OCI-LY7 (cell line): Measurements from ENCODE around the gene KDELR1. TPM values are rescaled to one million over a fixed set of nuclear protein-coding genes. Genes with fewer than 3 reads are reported as not detected.

Source experiments
- Bru-seq: library from RNA; stranded (reverse); fragments of 400-500 nt; gene quantifications from one replicate; lab custom pipeline; 2021; lab: Mats Ljungman, UMichigan
- BruChase-seq, 2 experiments: library from RNA; stranded (reverse); fragments of 400-500 nt; gene quantifications; one replicate each; lab custom pipeline; 2021; lab: Mats Ljungman, UMichigan
- BruUV-seq: library from RNA; stranded (reverse); fragments of 400-500 nt; replicated peaks from 2 replicates; lab custom pipeline; 2021; lab: Mats Ljungman, UMichigan
- CTCF ChIA-PET: fragments of 300-600 bp; sonication (Branson Sonifier 250); formaldehyde crosslinking; loops from one replicate; lab custom pipeline; 2022; ENCODE audit warnings: antibody characterized with exemption; ENCODE audit not compliant: unreplicated experiment; lab: Charles Lee
- POLR2A ChIA-PET: fragments of 300-600 bp; sonication (Branson Sonifier 250); formaldehyde crosslinking; loops from one replicate; lab custom pipeline; 2022; ENCODE audit warnings: antibody characterized with exemption; lab: Charles Lee
- DNase-seq: peaks from one replicate; pipeline ENCODE4 v3.0.0-alpha.2; 2015; ENCODE audit warnings: low spot score
- H2AFZ ChIP-seq: fragments of 200-600 bp; sonication (generic), shearing (Covaris generic); 2 replicates; pipeline ENCODE4 v1.6.1; 2014; ENCODE audit warnings: mild to moderate bottlenecking, antibody characterized with exemption, low read length, moderate library complexity
- H3K27ac ChIP-seq: fragments of 200-600 bp; sonication (generic); 2 replicates; pipeline ENCODE4 v1.5.1; 2014; ENCODE audit warnings: mixed run types, low read depth, mild to moderate bottlenecking, moderate library complexity, low read length, inconsistent platforms; ENCODE audit not compliant: poor library complexity, severe bottlenecking
- H3K36me3 ChIP-seq: fragments of 200-600 bp; sonication (generic); 2 replicates; pipeline ENCODE4 v1.6.1; 2014; ENCODE audit warnings: mild to moderate bottlenecking, antibody characterized with exemption, low read length, moderate library complexity, mixed read lengths; ENCODE audit not compliant: insufficient read depth
- H3K4me1 ChIP-seq: fragments of 200-600 bp; sonication (generic); 2 replicates; pipeline ENCODE4 v1.5.1; 2014; ENCODE audit warnings: mild to moderate bottlenecking, low read length; ENCODE audit not compliant: insufficient read depth, poor library complexity, severe bottlenecking
- H3K4me2 ChIP-seq: fragments of 200-600 bp; sonication (generic); 2 replicates; pipeline ENCODE4 v1.6.1; 2014; ENCODE audit warnings: mild to moderate bottlenecking, low read length
- H3K4me3 ChIP-seq: fragments of 200-600 bp; sonication (generic); 2 replicates; pipeline ENCODE4 v1.5.1; 2014; ENCODE audit warnings: mild to moderate bottlenecking, low read depth, low read length; ENCODE audit not compliant: poor library complexity, severe bottlenecking
- H3K79me2 ChIP-seq: fragments of 200-600 bp; sonication (generic); 2 replicates; pipeline ENCODE4 v1.6.1; 2016; ENCODE audit warnings: low read depth, mild to moderate bottlenecking, low read length, moderate library complexity, mixed read lengths; ENCODE audit not compliant: insufficient read depth
- H3K9me2 ChIP-seq: fragments of 200-600 bp; sonication (generic); 2 replicates; pipeline ENCODE4 v1.6.1; 2016; ENCODE audit warnings: mild to moderate bottlenecking, low read length, mixed read lengths; ENCODE audit not compliant: insufficient read depth
- H3K9me3 ChIP-seq: fragments of 200-600 bp; sonication (generic); 2 replicates; pipeline ENCODE4 v1.6.1; 2014; ENCODE audit warnings: mild to moderate bottlenecking, mixed run types, low read length, mixed read lengths
- H4K20me1 ChIP-seq: fragments of 200-600 bp; sonication (generic); 2 replicates; pipeline ENCODE4 v1.6.1; 2014; ENCODE audit warnings: mild to moderate bottlenecking, antibody characterized with exemption, low read length, moderate library complexity, mixed read lengths; ENCODE audit not compliant: insufficient read depth
- EZH2phosphoT487 ChIP-seq: fragments of 200-600 bp; sonication (generic); IDR thresholded peaks from 2 replicates; pipeline ENCODE4 v1.6.1; 2018; ENCODE audit warnings: low read depth, borderline replicate concordance, mild to moderate bottlenecking, mixed run types, antibody characterized with exemption, low read length, moderate library complexity, mixed read lengths
- intact Hi-C: fragments of 100-400 bp; cut with micrococcal nuclease; formaldehyde crosslinking; loops from one replicate; pipeline ENCODE4 v1.10.0; 2022; ENCODE audit not compliant: unreplicated experiment
- long read RNA-seq: library from polyadenylated mRNA; stranded (forward); transcript quantifications from one replicate; pipeline ENCODE4 v2.0.0, GENCODE V29; 2022
- total RNA-seq, 2 experiments: library from RNA; depleted of rRNA in 1 of 2; stranded (reverse); fragments of >200 nt in 1 of 2; shearing (Covaris generic) in 1 of 2; gene quantifications; 2 replicates each; pipeline ENCODE4 v1.2.3, GENCODE V29; 2014 to 2022
- TF ChIP-seq, protein P1 (sequence below): fragments of 200-600 bp; sonication (generic); conservative IDR thresholded peaks from 2 replicates; pipeline ENCODE4 v1.5.1; 2014; ENCODE audit warnings: mild to moderate bottlenecking, antibody characterized with exemption, low read length, moderate library complexity, mixed read lengths

KDELR1 gene
- total RNA-seq (2014; rRNA removed; shearing (Covaris generic)) (26.2 and 38.8 TPM in 2 replicates), total RNA-seq (2022) (63.8 and 74.0 TPM in 2 replicates), Bru-seq, nascent RNA (percentile 62 among the genes with signal in this experiment), BruChase-seq, experiment 1, labeled RNA remaining after a 6-hour chase (percentile 88 among the genes with signal in this experiment), BruChase-seq, experiment 2, labeled RNA remaining after a 2-hour chase (percentile 82 among the genes with signal in this experiment)
- long read RNA-seq, transcript KDELR1-201 (5 exons, 1,557 nt) = major isoform, 21 of 32 reads
- long read RNA-seq, partial matches to known transcripts = 1 of 32 reads
- long read RNA-seq, other reads (novel, unspliced or antisense) = 7 of 32 reads

DNA sequence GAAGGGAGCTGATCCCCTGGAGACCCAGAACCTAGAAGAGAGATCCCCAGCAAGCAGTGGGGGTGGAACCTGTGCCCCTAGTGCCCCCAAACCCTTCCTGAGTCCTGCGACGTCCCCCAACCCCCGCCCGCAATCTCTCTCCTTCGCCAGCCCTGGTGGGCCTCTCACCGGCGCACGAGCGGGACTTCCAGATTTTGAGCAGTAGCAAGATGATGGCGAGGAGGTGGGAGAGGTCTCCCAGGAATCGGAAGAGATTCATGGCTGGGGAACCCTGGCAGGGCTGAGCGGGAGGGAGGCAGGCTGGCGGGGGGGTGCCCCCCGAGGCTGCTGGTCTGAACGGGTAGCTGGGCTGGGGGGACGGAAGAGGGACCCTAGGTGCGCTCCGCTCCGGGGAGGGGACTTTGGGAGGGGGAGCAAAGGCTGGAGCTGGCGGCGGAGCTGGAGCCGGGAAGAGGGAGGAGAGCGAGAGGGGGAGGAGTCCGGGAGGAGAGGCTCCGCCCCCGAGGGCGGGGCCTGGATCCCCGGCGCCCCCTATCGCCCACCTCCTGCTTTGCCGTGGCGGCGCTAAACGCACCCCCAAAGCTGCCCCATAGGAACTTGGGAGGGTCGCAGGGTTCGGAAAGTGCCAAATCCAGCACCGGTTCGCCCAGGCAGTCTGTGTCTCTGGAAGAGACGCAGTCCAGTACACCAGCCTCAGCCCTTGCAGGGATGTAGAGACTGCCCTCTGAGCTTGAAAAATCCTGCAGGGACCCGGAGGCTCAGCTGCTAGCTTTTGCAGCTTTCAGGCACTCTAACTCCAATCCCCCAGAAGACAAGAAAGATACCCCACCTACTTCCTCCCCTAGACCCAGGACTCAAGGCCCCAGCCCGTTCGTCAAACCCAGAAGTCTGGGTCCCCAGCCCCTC lies at the start of gene KDELR1:
KDELR1 (minus strand) TSS at position 452 of the 906 bp plus-strand sequence; CDS start at position 259, 193 bp downstream.
- TSS peak; percentile 62 for BruUV-seq
- Histone ChIP-seq H2AFZ (peak within 1 kb of the TSS; percentile 73), H3K27ac (peak within 1 kb of the TSS; percentile 56), H3K4me1 (peaks cover 15% of the 10 kb centered on the region), H3K4me3 (peak within 1 kb of the TSS; percentile 88), H3K79me2 (peaks cover 15% of the 10 kb centered on the region; the same call in 1 of the 2 replicates), H3K4me2 (peak within 1 kb of the TSS; percentile 91), H3K9me3 (no peaks in the 10 kb centered on the region), H3K36me3 (peaks cover 30% of the 10 kb centered on the region), H4K20me1 (no peaks in the 10 kb centered on the region), H3K9me2 (no peaks in the 10 kb centered on the region)
- peak; percentile 72 for DNase-seq
- intact Hi-C loops = loop anchor here (2.0 to 5.0 kb wide), 2 partner anchors 56 to 101 kb away; partner anchors contain the start of gene GRWD1
- ChIA-PET POLR2A (interaction anchor here (0.6 to 0.9 kb wide), 3 partner anchors 9 to 27 kb away, joined by 3 read pairs; partner anchors contain the start of gene SYNGR4), CTCF (interaction anchor here (1.0 kb wide), 1 partner anchor 40 kb away, joined by 3 read pairs; no protein-coding TSS in a partner anchor)
- TF ChIP-seq EZH2phosphoT487 = no peak
- TF ChIP-seq, protein P1, sequence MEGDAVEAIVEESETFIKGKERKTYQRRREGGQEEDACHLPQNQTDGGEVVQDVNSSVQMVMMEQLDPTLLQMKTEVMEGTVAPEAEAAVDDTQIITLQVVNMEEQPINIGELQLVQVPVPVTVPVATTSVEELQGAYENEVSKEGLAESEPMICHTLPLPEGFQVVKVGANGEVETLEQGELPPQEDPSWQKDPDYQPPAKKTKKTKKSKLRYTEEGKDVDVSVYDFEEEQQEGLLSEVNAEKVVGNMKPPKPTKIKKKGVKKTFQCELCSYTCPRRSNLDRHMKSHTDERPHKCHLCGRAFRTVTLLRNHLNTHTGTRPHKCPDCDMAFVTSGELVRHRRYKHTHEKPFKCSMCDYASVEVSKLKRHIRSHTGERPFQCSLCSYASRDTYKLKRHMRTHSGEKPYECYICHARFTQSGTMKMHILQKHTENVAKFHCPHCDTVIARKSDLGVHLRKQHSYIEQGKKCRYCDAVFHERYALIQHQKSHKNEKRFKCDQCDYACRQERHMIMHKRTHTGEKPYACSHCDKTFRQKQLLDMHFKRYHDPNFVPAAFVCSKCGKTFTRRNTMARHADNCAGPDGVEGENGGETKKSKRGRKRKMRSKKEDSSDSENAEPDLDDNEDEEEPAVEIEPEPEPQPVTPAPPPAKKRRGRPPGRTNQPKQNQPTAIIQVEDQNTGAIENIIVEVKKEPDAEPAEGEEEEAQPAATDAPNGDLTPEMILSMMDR = peak; percentile 96

DNA sequence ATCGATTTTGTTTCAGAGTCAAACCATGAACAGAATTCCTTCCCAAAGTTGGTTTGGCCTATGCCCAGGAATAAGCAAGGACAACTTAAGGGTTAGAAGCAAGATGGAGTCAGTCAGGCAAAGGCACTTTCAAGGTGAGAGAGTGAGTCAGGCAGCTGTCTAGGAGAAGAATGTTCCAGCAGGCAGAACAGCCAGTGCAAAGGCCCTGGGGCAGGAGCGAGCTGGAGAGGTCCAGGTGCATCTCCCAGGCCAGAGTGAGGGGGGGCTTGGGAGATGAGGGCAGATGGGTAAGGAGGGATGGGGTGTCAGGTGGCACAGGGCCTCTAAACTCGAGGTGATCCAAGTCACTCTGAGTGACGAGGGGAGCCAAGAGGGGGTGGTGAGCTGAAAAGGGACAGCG lies 45.2 kb upstream of the KDELR1 start:
- Histone ChIP-seq H3K27ac (no peak overlapping the region), H3K4me1 (no peaks in the 10 kb centered on the region), H2AFZ (no peak overlapping the region), H4K20me1 (no peaks in the 10 kb centered on the region), H3K4me3 (no peak overlapping the region), H3K36me3 (no peaks in the 10 kb centered on the region), H3K9me3 (no peaks in the 10 kb centered on the region), H3K79me2 (no peaks in the 10 kb centered on the region), H3K4me2 (no peak overlapping the region), H3K9me2 (no peaks in the 10 kb centered on the region)
- ChIA-PET POLR2A (no interaction called here), CTCF (no interaction called here)
- TF ChIP-seq EZH2phosphoT487 = no peak
- TF ChIP-seq, protein P1 = no peak
- intact Hi-C loops = no loop called here
- no TSS peak for BruUV-seq
- DNase-seq = no peak
